ENCODE measurements around the gene PNLDC1.
A peak's percentile ranks its signal among the peaks of the same experiment; 100 is the strongest.
"Not testable (repeated sequence)": the region's sequence is repeated elsewhere in the genome, so short reads cannot be mapped to it uniquely, and the experiment has no call there.

PNLDC1 gene

DNA sequence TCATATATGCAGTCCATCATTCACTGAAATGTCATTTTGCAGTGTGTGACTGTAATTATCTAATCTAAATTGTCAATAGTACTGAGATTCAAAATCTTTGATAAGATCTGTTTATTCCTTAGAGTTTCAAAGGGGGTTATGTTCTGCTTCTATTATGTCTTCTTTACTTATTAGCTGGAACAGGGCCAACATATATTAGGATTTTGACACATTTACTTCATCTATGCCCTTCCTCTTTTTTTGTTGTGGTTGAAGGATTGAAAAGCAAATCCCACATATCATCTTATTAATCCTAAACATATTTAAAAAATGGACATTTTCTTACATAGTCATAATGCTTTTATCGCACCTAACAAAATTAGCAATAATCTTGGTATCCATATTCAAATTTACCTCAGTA, 60.4 kb downstream of the PNLDC1 start:
- Mint-ChIP-seq H3K36me3 (ENCODE audit: low read depth) (no peaks in the 10 kb centered on the region), H3K9me3 (peaks cover 8% of the 10 kb centered on the region), H3K4me1 (no peaks in the 10 kb centered on the region), H3K27ac (no peak overlapping the region), H3K4me3 (no peak overlapping the region), H3K27me3 (ENCODE audit: low read depth, poor library complexity) (peaks cover 39% of the 10 kb centered on the region)
- no peak for DNase-seq
- TF ChIP-seq, protein P1, sequence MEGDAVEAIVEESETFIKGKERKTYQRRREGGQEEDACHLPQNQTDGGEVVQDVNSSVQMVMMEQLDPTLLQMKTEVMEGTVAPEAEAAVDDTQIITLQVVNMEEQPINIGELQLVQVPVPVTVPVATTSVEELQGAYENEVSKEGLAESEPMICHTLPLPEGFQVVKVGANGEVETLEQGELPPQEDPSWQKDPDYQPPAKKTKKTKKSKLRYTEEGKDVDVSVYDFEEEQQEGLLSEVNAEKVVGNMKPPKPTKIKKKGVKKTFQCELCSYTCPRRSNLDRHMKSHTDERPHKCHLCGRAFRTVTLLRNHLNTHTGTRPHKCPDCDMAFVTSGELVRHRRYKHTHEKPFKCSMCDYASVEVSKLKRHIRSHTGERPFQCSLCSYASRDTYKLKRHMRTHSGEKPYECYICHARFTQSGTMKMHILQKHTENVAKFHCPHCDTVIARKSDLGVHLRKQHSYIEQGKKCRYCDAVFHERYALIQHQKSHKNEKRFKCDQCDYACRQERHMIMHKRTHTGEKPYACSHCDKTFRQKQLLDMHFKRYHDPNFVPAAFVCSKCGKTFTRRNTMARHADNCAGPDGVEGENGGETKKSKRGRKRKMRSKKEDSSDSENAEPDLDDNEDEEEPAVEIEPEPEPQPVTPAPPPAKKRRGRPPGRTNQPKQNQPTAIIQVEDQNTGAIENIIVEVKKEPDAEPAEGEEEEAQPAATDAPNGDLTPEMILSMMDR (IDR thresholded peaks at IDR 0.05) = no peak

DNA sequence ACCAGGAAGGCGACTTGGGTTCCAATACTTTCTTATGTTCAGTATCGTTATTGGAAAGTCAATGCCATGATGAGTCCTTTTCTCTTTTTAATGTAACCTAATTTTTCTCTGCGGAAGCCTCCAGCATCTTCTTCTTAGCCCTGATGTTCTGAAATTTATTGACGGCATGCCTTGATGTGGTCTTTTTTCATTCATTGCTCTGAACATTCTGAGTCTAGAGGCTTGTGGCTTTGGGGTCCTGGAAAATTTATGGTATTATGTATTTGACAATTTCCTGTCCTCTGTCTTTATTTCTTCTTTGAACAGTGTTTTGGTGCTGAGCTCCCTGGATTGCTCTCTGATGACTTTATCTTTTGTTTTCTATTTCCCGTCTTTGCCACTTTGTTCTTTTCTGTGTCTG, 62.0 kb downstream of the PNLDC1 start:
- H3K36me3 Mint-ChIP-seq (ENCODE audit: low read depth) = no peaks in the 10 kb centered on the region
- H3K9me3 Mint-ChIP-seq = peaks cover 5% of the 10 kb centered on the region
- no peak overlapping the region for H3K27ac Mint-ChIP-seq
- DNase-seq = no peak
- no peak overlapping the region for H3K4me3 Mint-ChIP-seq
- H3K27me3 Mint-ChIP-seq (ENCODE audit: low read depth, poor library complexity) = peaks cover 23% of the 10 kb centered on the region
- H3K4me1 Mint-ChIP-seq = no peaks in the 10 kb centered on the region
- TF ChIP-seq, protein P1 (IDR thresholded peaks at IDR 0.05) = no peak

DNA sequence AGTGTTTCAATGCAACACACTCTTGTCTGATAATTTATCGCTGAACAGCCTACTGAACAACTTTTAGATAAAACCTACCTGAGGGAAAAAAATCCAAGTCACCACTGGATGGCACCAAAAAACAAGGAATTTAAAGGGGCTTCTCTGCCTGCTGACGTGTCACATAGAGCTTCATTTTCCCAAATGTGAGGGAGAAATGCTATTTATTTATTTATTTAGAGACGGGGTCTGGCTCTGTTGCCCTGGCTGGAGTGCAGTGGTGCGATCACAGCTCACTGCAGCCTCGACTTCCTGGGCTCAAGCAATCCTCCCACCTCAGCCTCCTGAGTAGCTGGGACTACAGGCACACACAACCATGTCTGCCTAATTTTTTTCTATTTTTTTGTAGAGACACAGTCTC, 63.3 kb downstream of the PNLDC1 start:
- H3K9me3 Mint-ChIP-seq; H3K4me1 Mint-ChIP-seq; H3K4me3 Mint-ChIP-seq; H3K27ac Mint-ChIP-seq; H3K36me3 Mint-ChIP-seq (ENCODE audit: low read depth): not testable (repeated sequence)
- TF ChIP-seq, protein P1 (IDR thresholded peaks at IDR 0.05) = peak; percentile 48
- H3K27me3 Mint-ChIP-seq (ENCODE audit: low read depth, poor library complexity) = peaks cover 14% of the 10 kb centered on the region
- DNase-seq = peak; percentile 35

DNA sequence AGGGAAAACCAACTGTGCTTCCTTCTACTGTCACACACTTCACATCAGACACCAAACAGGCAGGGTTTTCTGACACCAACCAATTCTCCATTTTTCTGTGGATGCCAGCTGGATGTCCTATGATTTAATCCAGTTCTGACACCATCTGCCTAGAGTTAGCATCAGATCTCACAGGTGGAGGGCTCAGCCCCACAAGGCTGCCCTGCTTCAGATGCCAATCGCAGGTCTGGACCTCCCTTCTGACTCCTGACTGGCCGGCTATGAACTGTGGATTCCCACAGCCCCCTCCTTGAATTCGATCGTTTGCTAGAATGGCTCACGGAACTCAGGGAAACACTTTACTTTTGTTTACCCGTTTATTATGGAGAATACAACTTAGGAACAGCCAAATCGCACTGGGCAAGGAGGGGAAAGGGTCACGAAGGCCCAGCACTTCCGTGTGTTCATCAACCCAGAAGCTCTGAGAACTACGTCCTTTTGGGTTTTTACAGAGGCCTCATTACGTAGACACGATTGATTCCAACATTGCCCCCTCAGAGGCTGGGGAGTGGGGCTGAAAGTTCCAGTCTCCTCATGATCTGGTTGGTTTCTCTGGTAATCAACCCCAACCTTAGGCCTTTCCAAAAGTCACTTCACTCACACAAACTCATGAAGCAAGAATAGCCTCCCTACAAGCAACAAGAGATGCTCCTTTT, 65.3 kb downstream of the PNLDC1 start:
- H3K27ac Mint-ChIP-seq = peak overlapping the region; percentile 40
- H3K27me3 Mint-ChIP-seq (ENCODE audit: low read depth, poor library complexity) = peaks cover 14% of the 10 kb centered on the region
- H3K36me3 Mint-ChIP-seq (ENCODE audit: low read depth) = no peaks in the 10 kb centered on the region
- no peak overlapping the region for H3K4me3 Mint-ChIP-seq
- no peaks in the 10 kb centered on the region for H3K4me1 Mint-ChIP-seq
- H3K9me3 Mint-ChIP-seq = peaks cover 12% of the 10 kb centered on the region
- DNase-seq = no peak
- TF ChIP-seq, protein P1 (IDR thresholded peaks at IDR 0.05) = no peak

DNA sequence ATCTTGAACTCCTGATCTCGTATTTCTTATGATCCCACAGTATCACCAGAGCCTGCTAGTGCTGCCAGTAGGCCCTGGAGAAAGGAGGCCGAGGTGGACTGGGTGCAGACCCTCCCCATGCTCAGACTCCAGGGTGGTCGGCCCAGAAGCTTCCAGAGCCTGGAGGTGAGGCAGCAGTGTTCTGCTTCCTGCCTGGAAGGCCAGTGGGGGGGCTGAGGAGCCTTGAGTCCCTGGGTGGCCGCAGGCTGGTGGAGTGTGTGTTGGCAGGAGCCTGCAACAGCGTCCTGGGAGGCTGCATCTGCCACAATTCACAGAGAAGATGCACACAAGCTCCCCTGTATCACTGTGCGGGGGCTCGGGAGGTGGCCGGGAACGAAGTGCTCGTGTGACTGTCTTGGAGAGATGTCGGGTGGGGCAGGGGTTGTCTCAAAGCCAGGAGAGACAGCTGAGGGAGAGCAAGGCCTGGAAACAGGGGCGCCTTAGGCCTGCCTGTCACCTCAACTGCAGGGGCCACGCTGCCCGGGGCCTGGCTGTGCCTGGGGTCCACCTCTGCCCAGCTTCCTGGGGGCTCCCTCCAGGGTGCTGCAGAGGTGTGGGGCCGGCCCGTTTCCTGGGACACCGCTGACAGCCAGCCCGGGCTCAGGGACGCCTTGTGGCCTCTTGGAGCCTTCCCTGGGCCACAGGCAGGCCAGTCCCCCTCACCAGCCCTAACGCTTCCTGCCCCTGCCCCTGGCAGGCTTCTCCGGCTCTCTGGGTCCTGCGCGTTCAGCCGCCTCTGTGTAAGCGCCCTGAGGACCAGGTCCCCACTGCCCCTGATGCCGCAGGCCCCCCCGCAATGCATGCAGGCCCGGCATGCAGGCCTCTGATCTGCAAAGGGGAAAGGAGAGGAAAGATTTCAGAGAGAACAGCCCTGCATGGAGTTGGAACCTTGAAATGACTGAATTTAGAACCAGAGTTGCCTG, 66.5 kb downstream of the PNLDC1 start:
- Mint-ChIP-seq H3K4me1 (no peaks in the 10 kb centered on the region), H3K27me3 (ENCODE audit: low read depth, poor library complexity) (peaks cover 14% of the 10 kb centered on the region), H3K36me3 (ENCODE audit: low read depth) (no peaks in the 10 kb centered on the region), H3K9me3 (peaks cover 12% of the 10 kb centered on the region), H3K4me3 (no peak overlapping the region), H3K27ac (no peak overlapping the region)
- no peak for DNase-seq
- TF ChIP-seq, protein P1 (IDR thresholded peaks at IDR 0.05) = no peak

Data from nephron progenitor cell (in vitro differentiated cells).